ENCODE measurements around the gene HDAC3.
"Not testable (repeated sequence)": the region's sequence is repeated elsewhere in the genome, so short reads cannot be mapped to it uniquely, and the experiment has no call there.

Gene HDAC3

DNA sequence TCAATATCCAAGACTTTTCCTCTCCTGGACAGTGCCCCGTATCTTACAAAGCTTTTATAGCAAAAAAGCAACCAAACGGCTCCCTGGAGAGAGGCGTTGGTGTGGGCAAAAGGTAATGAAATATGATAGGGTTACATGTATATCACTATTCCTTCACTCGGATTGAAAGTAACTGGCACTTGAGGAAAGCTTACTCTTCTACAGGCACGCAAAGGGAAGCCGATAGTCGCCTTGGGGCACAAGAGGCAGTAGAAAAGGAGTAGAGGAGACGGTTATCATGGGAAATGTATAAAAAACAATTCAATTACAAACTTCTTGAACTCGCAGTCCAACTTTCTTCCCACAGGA, 19.0 kb downstream of the HDAC3 start:
- DNase-seq (ENCODE audit: extremely low read depth, low read depth) = no peak
- TF ChIP-seq, protein P1, sequence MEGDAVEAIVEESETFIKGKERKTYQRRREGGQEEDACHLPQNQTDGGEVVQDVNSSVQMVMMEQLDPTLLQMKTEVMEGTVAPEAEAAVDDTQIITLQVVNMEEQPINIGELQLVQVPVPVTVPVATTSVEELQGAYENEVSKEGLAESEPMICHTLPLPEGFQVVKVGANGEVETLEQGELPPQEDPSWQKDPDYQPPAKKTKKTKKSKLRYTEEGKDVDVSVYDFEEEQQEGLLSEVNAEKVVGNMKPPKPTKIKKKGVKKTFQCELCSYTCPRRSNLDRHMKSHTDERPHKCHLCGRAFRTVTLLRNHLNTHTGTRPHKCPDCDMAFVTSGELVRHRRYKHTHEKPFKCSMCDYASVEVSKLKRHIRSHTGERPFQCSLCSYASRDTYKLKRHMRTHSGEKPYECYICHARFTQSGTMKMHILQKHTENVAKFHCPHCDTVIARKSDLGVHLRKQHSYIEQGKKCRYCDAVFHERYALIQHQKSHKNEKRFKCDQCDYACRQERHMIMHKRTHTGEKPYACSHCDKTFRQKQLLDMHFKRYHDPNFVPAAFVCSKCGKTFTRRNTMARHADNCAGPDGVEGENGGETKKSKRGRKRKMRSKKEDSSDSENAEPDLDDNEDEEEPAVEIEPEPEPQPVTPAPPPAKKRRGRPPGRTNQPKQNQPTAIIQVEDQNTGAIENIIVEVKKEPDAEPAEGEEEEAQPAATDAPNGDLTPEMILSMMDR (IDR thresholded peaks at IDR 0.05; ENCODE audit: low read depth, low read length, missing control alignments) = no peak
- peak overlapping the region; percentile 74 for H3K4me3 ChIP-seq (replicated peaks; ENCODE audit: low read depth, low read length)

DNA sequence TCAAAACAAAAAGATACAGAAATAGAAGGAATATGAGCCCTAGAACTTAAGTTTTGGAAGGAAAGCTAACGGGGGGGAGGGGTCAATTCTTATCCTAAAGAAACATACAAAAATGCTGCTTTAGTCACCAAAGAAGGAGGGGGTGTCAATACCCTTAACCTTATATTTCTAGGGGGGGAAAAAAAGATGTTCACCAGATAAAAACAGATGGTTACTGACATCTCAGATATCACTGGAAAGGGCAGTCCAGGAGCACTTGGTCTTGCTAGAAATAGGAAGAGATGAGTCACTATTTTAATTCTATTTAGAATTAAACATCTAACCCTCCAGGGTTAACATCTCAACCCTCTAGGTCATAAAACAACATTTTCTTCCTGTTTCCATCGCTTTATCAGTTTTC, 19.5 kb downstream of the HDAC3 start:
- TF ChIP-seq, protein P1 (IDR thresholded peaks at IDR 0.05; ENCODE audit: low read depth, low read length, missing control alignments) = no peak
- DNase-seq (ENCODE audit: extremely low read depth, low read depth) = no peak
- peak overlapping the region; percentile 74 for H3K4me3 ChIP-seq (replicated peaks; ENCODE audit: low read depth, low read length)

DNA sequence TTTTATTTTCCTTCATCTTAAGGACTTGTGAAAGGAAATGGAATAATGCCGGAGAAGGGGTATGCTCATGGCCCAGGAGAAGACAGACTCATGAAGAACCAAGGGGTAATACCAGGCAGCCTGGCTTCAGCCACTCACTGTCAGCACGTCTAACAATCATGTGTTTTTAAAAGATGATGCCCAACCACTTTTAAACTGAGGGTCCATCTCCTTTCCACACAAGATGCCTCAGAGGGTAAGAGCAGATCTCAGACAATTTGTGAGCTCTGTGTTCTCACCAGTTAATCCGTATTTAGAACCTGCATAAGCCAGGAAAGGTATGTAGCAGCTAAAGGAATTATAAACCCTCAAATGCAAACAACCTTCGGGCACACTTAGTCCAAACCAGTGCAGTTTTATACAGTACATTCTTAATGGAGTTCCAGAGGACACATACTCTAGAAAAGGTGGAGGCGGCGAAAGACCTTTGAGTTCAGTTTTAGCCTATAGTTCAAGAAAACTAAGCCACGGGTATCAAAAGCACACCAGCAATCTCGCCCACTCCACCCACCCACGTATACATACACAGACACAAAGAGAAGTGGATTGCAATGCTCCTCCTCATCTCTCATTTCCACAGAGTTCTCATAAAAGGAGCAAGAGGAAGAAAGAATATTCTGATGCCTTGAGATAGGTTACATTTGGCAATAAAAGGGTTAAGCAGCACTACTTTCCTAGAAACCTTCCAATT, 20.5 kb downstream of the HDAC3 start:
- DNase-seq (ENCODE audit: extremely low read depth, low read depth) = no peak
- TF ChIP-seq, protein P1 (IDR thresholded peaks at IDR 0.05; ENCODE audit: low read depth, low read length, missing control alignments) = no peak
- no peak overlapping the region for H3K4me3 ChIP-seq (replicated peaks; ENCODE audit: low read depth, low read length)

DNA sequence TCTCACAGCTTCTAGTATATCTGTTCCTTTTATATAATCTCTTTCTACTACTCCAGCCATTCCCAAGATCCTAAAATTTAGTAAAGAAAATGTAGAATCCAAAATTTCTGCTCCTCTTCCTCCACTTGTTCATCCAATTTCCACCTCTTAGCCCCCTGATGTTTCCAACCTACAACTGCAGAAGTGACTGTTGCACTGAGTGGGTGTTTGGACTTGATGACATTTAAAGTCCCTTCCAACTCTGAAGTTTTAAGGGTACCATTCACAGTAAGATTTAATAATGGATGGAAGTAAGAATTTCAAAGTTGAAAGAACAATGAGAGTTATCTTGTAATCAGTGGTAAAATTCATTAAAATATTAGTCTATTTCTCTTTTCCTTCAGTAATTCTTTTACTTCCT, 23.3 kb downstream of the HDAC3 start:
- no peak for DNase-seq (ENCODE audit: extremely low read depth, low read depth)
- TF ChIP-seq, protein P1 (IDR thresholded peaks at IDR 0.05; ENCODE audit: low read depth, low read length, missing control alignments) = no peak
- H3K4me3 ChIP-seq (replicated peaks; ENCODE audit: low read depth, low read length) = no peak overlapping the region

DNA sequence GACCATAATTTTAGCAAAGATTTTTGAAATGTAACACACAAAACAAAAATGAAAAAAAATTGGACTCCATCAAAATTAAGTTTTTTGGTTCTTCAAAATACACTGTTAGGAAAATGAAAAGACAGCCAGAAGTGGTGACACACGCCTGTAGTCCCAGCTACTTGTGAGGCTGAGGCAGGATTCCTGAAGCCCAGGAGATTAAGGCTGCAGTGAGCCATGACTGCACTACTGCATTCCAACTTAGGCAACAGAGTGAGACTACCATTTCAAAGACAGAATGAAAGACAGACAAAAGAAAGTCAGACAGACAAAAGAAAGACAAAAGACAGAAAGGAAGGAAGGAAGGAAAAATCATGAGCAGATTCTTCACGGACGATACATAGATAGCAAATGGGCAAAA, 25.4 kb downstream of the HDAC3 start:
- no peak overlapping the region for H3K4me3 ChIP-seq (replicated peaks; ENCODE audit: low read depth, low read length)
- TF ChIP-seq, protein P1 (IDR thresholded peaks at IDR 0.05; ENCODE audit: low read depth, low read length, missing control alignments) = no peak
- DNase-seq (ENCODE audit: extremely low read depth, low read depth) = no peak

DNA sequence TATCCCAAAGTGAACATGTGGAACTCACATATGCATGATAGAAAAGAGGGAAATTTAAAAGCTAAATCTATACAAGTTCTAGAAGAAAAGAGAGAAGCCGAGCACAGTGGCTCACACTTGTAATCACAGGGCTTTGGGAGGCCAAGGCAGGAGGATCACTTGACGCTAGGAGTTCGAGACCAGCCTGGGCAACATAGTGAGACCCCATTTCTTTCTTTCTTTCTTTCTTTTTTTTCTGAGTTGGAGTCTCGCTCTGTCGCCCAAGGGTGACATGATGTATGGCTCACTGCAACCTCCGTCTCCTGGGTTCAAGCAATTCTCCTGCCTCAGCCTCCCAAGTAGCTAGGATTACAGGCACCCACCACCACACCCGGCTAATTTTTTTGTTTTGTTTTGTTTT, 26.7 kb downstream of the HDAC3 start:
- not testable (repeated sequence) for DNase-seq (ENCODE audit: extremely low read depth, low read depth); H3K4me3 ChIP-seq (replicated peaks; ENCODE audit: low read depth, low read length)

DNA sequence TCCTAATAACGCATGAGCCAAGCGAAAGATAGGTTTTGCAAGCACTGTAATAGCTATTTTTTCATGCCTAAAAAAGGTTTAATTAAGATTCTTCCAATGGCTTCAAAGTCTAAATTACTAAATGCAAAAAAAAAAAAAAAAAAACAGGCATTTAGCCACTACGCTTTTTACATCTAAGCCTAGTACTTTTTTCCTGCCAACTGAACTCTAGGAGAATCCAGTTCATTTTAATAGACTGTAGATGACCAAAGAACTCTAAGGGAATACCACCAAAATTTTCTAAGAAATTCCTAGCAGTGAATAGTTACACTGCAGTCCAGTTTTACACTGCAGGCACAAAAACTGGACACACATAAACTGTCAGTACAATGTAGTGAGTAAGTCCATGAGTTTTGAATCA, 27.6 kb downstream of the HDAC3 start:
- no peak overlapping the region for H3K4me3 ChIP-seq (replicated peaks; ENCODE audit: low read depth, low read length)
- TF ChIP-seq, protein P1 (IDR thresholded peaks at IDR 0.05; ENCODE audit: low read depth, low read length, missing control alignments) = no peak
- no peak for DNase-seq (ENCODE audit: extremely low read depth, low read depth)
